GM23338 (cell line): Measurements from ENCODE around the gene LAD1. TPM values are rescaled to one million over a fixed set of nuclear protein-coding genes. Genes with fewer than 3 reads are reported as not detected.

Source experiments
- ATAC-seq: fragments of 200-7000 bp; cut with Tn5 transposase; 3 replicates; pipeline ENCODE4 v1.9.1; 2020
- DNase-seq: peaks from one replicate; pipeline ENCODE4 v3.0.0-alpha.2; 2015; ENCODE audit warnings: low spot score
- H2AFZ ChIP-seq: fragments of 200-600 bp; sonication (generic); 2 replicates; pipeline ENCODE4 v1.8.0; 2016; ENCODE audit warnings: antibody characterized with exemption, mild to moderate bottlenecking, moderate library complexity
- H3F3A ChIP-seq: fragments of 200-600 bp; sonication (generic); replicated peaks from 2 replicates; pipeline ENCODE4 v1.8.0; 2017; ENCODE audit warnings: antibody characterized with exemption, mixed run types, low read depth
- H3K27ac ChIP-seq: fragments of 200-600 bp; sonication (generic); 2 replicates; pipeline ENCODE4 v1.6.1; 2016; ENCODE audit warnings: low read depth
- H3K27me3 ChIP-seq: fragments of 200-600 bp; sonication (generic); 2 replicates; pipeline ENCODE4 v1.8.0; 2016; ENCODE audit warnings: mild to moderate bottlenecking, mixed run types, moderate library complexity; ENCODE audit not compliant: insufficient read depth
- H3K36me3 ChIP-seq: fragments of 200-600 bp; sonication (generic); 2 replicates; pipeline ENCODE4 v1.8.0; 2016; ENCODE audit warnings: mild to moderate bottlenecking; ENCODE audit not compliant: insufficient read depth
- H3K4me1 ChIP-seq: fragments of 200-600 bp; sonication (generic); 2 replicates; pipeline ENCODE4 v1.8.0; 2016; ENCODE audit warnings: mild to moderate bottlenecking, moderate library complexity; ENCODE audit not compliant: insufficient read depth
- H3K4me2 ChIP-seq: fragments of 200-600 bp; sonication (generic); 2 replicates; pipeline ENCODE4 v1.7.1; 2017; ENCODE audit warnings: mixed run types
- H3K4me3 ChIP-seq: fragments of 200-600 bp; sonication (generic); 2 replicates; pipeline ENCODE4 v1.6.1; 2016; ENCODE audit warnings: mixed run types
- H3K79me2 ChIP-seq: fragments of 200-600 bp; sonication (generic); replicated peaks from 2 replicates; pipeline ENCODE4 v1.8.0; 2017; ENCODE audit warnings: mild to moderate bottlenecking; ENCODE audit not compliant: insufficient read depth
- H3K9me2 ChIP-seq: fragments of 200-600 bp; sonication (generic); 2 replicates; pipeline ENCODE4 v1.8.0; 2017; ENCODE audit not compliant: insufficient read depth
- H4K20me1 ChIP-seq: fragments of 200-600 bp; sonication (generic); replicated peaks from 2 replicates; pipeline ENCODE4 v1.8.0; 2017; ENCODE audit warnings: mild to moderate bottlenecking; ENCODE audit not compliant: insufficient read depth
- H3K27ac Mint-ChIP-seq: 2 replicates; pipeline ENCODE4 v1.8.0; 2020; ENCODE audit warnings: inconsistent platforms, mild to moderate bottlenecking, moderate library complexity, mixed read lengths
- H3K27me3 Mint-ChIP-seq: 3 replicates; pipeline ENCODE4 v1.8.0; 2022; ENCODE audit warnings: low read depth, mild to moderate bottlenecking, moderate library complexity, mixed read lengths, inconsistent platforms; ENCODE audit not compliant: insufficient read depth, poor library complexity
- H3K36me3 Mint-ChIP-seq: 3 replicates; pipeline ENCODE4 v1.8.0; 2021; ENCODE audit warnings: low read depth, mild to moderate bottlenecking, inconsistent platforms, moderate library complexity, mixed read lengths
- H3K4me1 Mint-ChIP-seq: 3 replicates; pipeline ENCODE4 v1.8.0; 2020; ENCODE audit warnings: mild to moderate bottlenecking, inconsistent platforms, mixed read lengths
- H3K4me3 Mint-ChIP-seq: 3 replicates; pipeline ENCODE4 v1.8.0; 2021; ENCODE audit warnings: moderate library complexity, mild to moderate bottlenecking, inconsistent platforms, mixed read lengths
- H3K9me3 Mint-ChIP-seq: 3 replicates; pipeline ENCODE4 v1.8.0; 2020; ENCODE audit warnings: moderate library complexity, mild to moderate bottlenecking, inconsistent platforms, mixed read lengths
- CREB1 ChIP-seq: fragments of 250-450 bp; sonication (Bioruptor Pico); IDR thresholded peaks from 2 replicates; pipeline ENCODE4 v1.5.0; 2020; ENCODE audit warnings: low read depth, mild to moderate bottlenecking, moderate library complexity
- EZH2 ChIP-seq: fragments of 200-600 bp; sonication (generic); IDR thresholded peaks from one replicate; pipeline ENCODE4 v1.8.0; 2017; ENCODE audit warnings: antibody characterized with exemption, mild to moderate bottlenecking, low read depth; ENCODE audit not compliant: unreplicated experiment
- EZH2phosphoT487 ChIP-seq: fragments of 200-600 bp; sonication (generic); IDR thresholded peaks from one replicate; pipeline ENCODE4 v1.8.1; 2018; ENCODE audit warnings: antibody characterized with exemption; ENCODE audit not compliant: unreplicated experiment
- JUNB ChIP-seq: IDR thresholded peaks from one replicate; pipeline ENCODE4 v1.6.1; 2016; ENCODE audit warnings: antibody characterized with exemption; ENCODE audit not compliant: unreplicated experiment
- POLR2AphosphoS5 ChIP-seq: IDR thresholded peaks from 2 replicates; pipeline ENCODE4 v1.6.1; 2016; ENCODE audit warnings: antibody characterized with exemption, low read depth
- ZNF114 ChIP-seq: fragments of 250-450 bp; sonication (Bioruptor Pico); IDR thresholded peaks from 2 replicates; pipeline ENCODE4 v1.5.0; 2020; ENCODE audit warnings: mild to moderate bottlenecking, moderate library complexity
- ZNF331 ChIP-seq: fragments of 250-450 bp; sonication (Bioruptor Pico); IDR thresholded peaks from 2 replicates; pipeline ENCODE4 v1.5.0; 2020; ENCODE audit warnings: low read depth, mild to moderate bottlenecking, moderate library complexity
- polyA plus RNA-seq: library from polyadenylated mRNA; unstranded; fragments of >200 nt; fragmentation: Nextera tagmentation; extraction: Ambion mirVana; gene quantifications from 2 replicates; pipeline ENCODE4 v1.2.1, GENCODE V29; 2016
- total RNA-seq: library from RNA; depleted of rRNA; stranded (reverse); fragments of >200 nt; shearing (Covaris generic); gene quantifications from 2 replicates; pipeline ENCODE4 v1.2.3, GENCODE V29; 2014
- TF ChIP-seq, protein P1 (sequence below): fragments of 250-450 bp; sonication (Bioruptor Pico); IDR thresholded peaks from 2 replicates; pipeline ENCODE4 v1.5.0; 2020; ENCODE audit warnings: mild to moderate bottlenecking, moderate library complexity
- TF ChIP-seq, protein P2 (sequence below), 2 experiments: fragments of 200-600 bp in 1 of 2; sonication (generic) in 1 of 2; conservative IDR thresholded peaks; 2 replicates each; pipeline versions ENCODE4 v1.5.1 to v1.6.1; 2016 to 2017; ENCODE audit warnings: antibody characterized with exemption in 2 of 2, low read depth in 2 of 2, mild to moderate bottlenecking in 2 of 2, moderate library complexity in 1 of 2

Gene LAD1
- total and polyA plus RNA-seq, 2 experiments from 2014 or later: 17.6 to 18.9 TPM

DNA sequence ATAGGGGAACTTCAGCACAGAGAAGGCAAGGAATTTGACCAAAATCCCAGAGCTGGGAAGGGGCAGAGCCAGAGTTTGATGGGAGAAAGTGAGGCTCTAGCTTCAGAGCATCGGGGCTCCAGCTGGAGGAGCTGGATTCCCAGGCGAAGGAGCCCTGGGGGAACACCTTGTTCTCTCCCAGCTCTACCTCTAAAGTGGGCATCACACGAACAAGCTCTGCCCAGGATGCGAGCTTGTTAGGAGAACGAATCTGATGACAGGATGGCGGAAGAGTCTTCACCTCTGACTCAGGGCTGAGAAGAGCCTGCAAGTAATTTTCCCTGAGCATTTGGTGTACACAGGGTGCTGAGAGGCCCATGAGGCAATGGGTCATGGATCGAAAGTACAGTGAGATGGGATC lies 43.7 kb downstream of the LAD1 start (continued):
- TF ChIP-seq, protein P1, sequence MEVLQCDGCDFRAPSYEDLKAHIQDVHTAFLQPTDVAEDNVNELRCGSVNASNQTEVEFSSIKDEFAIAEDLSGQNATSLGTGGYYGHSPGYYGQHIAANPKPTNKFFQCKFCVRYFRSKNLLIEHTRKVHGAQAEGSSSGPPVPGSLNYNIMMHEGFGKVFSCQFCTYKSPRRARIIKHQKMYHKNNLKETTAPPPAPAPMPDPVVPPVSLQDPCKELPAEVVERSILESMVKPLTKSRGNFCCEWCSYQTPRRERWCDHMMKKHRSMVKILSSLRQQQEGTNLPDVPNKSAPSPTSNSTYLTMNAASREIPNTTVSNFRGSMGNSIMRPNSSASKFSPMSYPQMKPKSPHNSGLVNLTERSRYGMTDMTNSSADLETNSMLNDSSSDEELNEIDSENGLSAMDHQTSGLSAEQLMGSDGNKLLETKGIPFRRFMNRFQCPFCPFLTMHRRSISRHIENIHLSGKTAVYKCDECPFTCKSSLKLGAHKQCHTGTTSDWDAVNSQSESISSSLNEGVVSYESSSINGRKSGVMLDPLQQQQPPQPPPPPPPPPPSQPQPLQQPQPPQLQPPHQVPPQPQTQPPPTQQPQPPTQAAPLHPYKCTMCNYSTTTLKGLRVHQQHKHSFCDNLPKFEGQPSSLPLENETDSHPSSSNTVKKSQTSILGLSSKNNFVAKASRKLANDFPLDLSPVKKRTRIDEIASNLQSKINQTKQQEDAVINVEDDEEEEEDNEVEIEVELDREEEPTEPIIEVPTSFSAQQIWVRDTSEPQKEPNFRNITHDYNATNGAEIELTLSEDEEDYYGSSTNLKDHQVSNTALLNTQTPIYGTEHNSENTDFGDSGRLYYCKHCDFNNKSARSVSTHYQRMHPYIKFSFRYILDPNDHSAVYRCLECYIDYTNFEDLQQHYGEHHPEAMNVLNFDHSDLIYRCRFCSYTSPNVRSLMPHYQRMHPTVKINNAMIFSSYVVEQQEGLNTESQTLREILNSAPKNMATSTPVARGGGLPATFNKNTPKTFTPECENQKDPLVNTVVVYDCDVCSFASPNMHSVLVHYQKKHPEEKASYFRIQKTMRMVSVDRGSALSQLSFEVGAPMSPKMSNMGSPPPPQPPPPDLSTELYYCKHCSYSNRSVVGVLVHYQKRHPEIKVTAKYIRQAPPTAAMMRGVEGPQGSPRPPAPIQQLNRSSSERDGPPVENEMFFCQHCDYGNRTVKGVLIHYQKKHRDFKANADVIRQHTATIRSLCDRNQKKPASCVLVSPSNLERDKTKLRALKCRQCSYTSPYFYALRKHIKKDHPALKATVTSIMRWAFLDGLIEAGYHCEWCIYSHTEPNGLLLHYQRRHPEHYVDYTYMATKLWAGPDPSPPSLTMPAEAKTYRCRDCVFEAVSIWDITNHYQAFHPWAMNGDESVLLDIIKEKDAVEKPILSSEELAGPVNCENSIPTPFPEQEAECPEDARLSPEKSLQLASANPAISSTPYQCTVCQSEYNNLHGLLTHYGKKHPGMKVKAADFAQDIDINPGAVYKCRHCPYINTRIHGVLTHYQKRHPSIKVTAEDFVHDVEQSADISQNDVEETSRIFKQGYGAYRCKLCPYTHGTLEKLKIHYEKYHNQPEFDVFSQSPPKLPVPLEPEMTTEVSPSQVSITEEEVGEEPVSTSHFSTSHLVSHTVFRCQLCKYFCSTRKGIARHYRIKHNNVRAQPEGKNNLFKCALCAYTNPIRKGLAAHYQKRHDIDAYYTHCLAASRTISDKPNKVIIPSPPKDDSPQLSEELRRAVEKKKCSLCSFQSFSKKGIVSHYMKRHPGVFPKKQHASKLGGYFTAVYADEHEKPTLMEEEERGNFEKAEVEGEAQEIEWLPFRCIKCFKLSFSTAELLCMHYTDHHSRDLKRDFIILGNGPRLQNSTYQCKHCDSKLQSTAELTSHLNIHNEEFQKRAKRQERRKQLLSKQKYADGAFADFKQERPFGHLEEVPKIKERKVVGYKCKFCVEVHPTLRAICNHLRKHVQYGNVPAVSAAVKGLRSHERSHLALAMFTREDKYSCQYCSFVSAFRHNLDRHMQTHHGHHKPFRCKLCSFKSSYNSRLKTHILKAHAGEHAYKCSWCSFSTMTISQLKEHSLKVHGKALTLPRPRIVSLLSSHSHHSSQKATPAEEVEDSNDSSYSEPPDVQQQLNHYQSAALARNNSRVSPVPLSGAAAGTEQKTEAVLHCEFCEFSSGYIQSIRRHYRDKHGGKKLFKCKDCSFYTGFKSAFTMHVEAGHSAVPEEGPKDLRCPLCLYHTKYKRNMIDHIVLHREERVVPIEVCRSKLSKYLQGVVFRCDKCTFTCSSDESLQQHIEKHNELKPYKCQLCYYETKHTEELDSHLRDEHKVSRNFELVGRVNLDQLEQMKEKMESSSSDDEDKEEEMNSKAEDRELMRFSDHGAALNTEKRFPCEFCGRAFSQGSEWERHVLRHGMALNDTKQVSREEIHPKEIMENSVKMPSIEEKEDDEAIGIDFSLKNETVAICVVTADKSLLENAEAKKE: no peak
- TF ChIP-seq EZH2phosphoT487: no peak
- TF ChIP-seq, protein P2, sequence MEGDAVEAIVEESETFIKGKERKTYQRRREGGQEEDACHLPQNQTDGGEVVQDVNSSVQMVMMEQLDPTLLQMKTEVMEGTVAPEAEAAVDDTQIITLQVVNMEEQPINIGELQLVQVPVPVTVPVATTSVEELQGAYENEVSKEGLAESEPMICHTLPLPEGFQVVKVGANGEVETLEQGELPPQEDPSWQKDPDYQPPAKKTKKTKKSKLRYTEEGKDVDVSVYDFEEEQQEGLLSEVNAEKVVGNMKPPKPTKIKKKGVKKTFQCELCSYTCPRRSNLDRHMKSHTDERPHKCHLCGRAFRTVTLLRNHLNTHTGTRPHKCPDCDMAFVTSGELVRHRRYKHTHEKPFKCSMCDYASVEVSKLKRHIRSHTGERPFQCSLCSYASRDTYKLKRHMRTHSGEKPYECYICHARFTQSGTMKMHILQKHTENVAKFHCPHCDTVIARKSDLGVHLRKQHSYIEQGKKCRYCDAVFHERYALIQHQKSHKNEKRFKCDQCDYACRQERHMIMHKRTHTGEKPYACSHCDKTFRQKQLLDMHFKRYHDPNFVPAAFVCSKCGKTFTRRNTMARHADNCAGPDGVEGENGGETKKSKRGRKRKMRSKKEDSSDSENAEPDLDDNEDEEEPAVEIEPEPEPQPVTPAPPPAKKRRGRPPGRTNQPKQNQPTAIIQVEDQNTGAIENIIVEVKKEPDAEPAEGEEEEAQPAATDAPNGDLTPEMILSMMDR (conservative IDR thresholded peaks at IDR 0.05; ENCODE audit: low read depth in 2 of 2): no peak

DNA sequence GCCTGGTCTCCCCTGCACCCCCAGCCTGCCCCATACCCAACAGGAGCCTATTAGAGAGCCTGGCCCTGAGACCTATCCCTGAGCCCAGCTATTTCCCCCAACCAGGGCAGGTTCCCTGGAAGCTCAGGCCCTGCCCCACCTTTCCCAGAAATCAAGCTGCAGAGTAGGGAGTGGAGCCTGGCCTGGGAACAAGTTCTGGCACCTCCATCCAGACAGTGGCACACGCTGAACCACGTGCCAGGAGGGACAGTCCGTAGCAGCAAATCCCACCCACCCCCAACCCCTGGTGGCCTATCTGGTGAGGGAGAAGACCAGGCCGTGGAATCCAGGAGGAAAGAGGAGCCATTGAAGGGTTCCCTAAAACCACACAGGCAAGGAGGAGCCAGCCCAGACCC lies 44.2 kb downstream of the LAD1 start:
- no peaks in the 10 kb centered on the region for H3K36me3 ChIP-seq
- H3K9me2 ChIP-seq: no peaks in the 10 kb centered on the region
- H3K27me3 ChIP-seq: no peaks in the 10 kb centered on the region
- H3K4me3 ChIP-seq: no peak overlapping the region
- no peak overlapping the region for H3K4me2 ChIP-seq
- Mint-ChIP-seq H3K4me3 (no peak overlapping the region), H3K4me1 (peaks cover 19% of the 10 kb centered on the region), H3K27ac (no peak overlapping the region), H3K36me3 (no peaks in the 10 kb centered on the region), H3K9me3 (no peaks in the 10 kb centered on the region), H3K27me3 (peaks cover 25% of the 10 kb centered on the region)
- DNase-seq: no peak
- no peaks in the 10 kb centered on the region for H3F3A ChIP-seq
- H3K27ac ChIP-seq: no peak overlapping the region
- no peaks in the 10 kb centered on the region for H4K20me1 ChIP-seq
- ATAC-seq: no peak
- no peaks in the 10 kb centered on the region for H3K79me2 ChIP-seq
- no peak overlapping the region for H2AFZ ChIP-seq
- H3K4me1 ChIP-seq: no peaks in the 10 kb centered on the region
- no peak for TF ChIP-seq JUNB
- no peak for TF ChIP-seq POLR2AphosphoS5
- TF ChIP-seq ZNF331: no peak
- no peak for TF ChIP-seq EZH2
- TF ChIP-seq, protein P1: no peak
- TF ChIP-seq CREB1 (CRISPR knock-in tag): no peak
- TF ChIP-seq ZNF114: no peak
- TF ChIP-seq EZH2phosphoT487: no peak
